ENCODE data around the gene MAB21L1.

The MAB21L1 gene

GRCh38 chr13:35479038-35479492 lies 2.6 kb upstream of the MAB21L1 start:
- DNase-seq, result no peak

DNA sequence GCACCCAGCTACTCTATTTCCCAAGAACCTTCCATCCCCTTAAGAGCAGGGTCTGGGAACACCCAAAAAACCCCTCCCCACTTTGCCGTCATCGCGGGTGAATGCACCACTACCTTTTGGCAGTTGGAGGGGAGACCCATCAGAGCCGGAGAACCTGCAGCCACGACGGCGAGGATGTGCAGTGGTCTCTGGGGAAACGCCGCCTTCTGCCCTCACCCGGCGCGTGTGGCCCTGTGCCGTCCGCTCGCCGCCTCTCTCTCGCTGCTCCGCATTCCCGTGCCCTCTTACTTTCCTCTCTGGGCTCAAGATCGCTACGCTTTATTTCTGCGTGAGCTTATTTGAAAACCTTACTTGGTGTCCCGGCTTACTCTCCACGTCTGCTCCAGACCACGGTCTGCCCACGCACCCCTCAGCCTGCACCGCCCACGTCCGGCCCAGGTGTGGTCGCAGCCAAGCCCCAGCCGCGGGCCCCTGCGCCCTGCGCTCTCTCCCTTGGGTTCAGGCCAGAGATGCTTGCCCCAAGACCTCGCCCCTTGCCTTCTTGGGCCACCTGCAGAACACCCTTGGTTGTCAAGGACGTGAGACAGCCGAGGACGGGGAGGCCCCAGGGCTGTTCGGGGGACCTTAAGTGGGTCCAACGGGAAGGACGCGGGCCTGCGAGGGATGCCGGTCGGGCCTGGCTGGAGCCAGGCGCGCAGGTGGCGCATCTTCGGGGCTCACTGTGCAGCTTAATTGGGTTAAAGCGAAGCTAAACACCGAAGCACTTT lies 2.0 kb upstream of the MAB21L1 start:
- no peak for DNase-seq

GRCh38 chr13:35477386-35477946 lies 977 bp upstream of the MAB21L1 start:
- DNase-seq, result no peak

GRCh38 chr13:35475212-35475959 lies 1.1 kb downstream of the MAB21L1 start:
- no peak for DNase-seq

- DNase-seq, result no peak
Measured at GRCh38 chr13:35474496-35475211, 1.8 kb downstream of the MAB21L1 start.

GRCh38 chr13:35473802-35474201 lies 2.7 kb downstream of the MAB21L1 start:
- DNase-seq, result no peak

- no peak for DNase-seq
Measured at GRCh38 chr13:35473206-35473775, 3.2 kb downstream of the MAB21L1 start.

DNA sequence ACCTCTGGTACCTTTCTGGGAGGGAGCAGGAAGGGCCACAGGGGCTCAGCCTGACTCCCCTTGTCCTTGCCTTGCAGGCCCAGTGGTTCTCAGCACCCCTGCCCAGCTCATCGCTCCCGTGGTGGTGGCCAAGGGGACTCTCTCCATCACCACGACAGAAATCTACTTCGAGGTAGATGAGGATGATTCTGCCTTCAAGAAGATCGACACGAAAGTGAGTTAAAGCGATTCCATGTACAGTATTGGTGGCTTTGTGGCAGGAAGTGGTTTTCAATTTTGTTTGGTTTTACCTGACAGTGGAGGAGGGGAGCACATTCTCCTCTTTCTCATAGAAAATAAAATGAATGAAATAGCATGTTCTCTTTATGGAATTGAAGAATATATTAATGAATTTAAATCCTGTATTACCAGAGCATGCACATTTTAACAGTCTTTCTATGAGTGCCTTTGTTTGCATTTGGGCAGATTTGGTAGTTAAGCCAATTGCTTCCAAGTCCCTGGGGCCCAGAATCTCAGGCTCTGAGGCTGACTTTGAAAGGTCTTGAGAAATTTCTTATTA lies 4.1 kb downstream of the MAB21L1 start:
- DNase-seq, result no peak

- DNase-seq, result no peak
Measured at GRCh38 chr13:35471706-35472322, 4.7 kb downstream of the MAB21L1 start.

GRCh38 chr13:35470671-35471661 lies 5.5 kb downstream of the MAB21L1 start:
- no peak for DNase-seq

DNA sequence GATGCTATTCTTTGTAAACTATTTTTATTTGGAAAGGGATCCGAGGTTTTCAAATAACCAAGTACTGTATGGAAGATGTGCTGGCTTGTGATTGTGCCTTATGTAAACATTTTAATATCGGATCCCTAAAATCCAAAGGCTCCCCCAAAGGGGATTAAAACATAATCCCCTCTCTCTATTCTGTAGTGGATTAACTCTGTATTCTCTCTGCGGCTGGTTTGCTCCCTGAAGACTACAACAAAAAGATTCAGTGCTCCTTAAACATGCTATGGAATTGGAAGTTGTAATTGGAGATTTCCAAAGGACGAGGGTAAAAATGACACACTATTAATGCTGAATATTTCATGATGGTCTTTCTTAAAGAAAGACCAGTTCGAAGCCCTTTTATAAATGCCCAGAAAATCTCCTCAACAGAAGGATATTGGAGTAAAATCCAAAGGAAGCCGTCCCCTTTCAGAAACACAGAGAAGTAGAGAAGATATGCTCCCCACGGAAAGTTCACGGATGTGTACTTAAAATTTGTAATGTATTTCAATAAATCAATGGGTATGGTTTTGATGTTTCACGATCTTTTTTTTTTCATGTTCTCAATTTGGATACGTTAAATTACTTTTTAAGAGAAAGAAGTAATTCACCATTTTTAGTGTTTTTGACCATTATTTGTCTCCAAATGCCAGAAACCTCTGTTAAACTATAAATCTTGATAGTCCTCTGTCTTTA lies 6.5 kb downstream of the MAB21L1 start:
- DNase-seq, result no peak

DNA sequence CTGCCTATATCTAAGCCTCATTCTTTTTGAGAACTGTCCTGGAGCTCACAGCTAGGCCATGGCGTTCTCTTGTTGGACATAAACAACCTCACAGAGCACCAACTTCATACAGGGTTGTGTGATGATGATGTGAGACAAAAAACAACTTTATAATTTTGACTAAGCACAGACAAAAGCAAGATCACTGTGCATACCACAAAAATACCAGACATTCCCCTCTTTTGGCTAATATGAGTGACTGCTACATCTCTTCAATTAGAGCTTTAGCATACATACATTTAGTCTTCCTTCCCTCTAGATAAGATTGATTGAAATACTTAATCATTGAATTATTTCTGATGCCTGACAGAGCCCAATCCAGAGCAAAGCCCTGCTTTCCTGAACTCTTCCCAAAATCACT lies 8.3 kb downstream of the MAB21L1 start:
- DNase-seq, result no peak

- DNase-seq, result no peak
Measured at GRCh38 chr13:35465371-35465770, 11.1 kb downstream of the MAB21L1 start.

DNA sequence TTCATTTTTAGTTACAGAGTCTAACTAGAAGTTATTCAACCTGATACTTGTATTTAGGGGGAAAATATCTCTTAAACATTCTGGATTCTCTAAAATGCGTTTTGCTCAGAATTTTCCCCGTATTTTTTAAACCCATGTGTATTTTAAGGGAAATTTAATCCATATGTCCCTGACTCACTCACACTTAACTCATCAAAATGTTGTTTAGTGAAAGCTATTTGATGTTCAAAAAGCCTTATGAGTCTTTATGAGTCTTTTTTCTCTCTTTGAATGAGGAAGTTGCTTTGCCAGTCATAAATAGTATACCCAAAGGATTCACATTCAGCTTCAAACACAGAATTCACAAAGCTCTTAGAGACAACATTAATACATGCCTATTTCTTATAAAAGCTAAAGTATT lies 16.4 kb downstream of the MAB21L1 start:
- DNase-seq, result no peak

- no peak for DNase-seq
Measured at GRCh38 chr13:35457258-35457657, 19.2 kb downstream of the MAB21L1 start.

- DNase-seq, result no peak
Measured at GRCh38 chr13:35455022-35455421, 21.5 kb downstream of the MAB21L1 start.

DNA sequence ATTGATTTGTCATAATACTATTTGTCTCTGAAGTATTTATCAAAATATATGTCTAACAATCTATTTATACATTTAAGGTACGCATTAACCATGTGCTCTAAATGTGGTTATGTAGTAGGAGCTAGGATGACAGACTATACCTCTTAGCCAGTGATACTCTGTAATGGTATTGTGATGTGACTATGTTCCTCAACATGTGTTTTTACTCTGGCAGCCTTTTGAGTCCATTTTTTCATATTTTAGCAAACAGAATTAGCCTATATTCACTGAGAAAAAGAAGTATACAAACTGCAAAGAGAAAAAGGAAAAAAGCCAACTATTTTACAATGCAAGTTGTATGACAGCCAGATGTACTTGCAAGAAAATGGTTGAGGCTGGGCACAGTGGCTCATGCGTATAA lies 26.7 kb downstream of the MAB21L1 start:
- no peak for DNase-seq

DNA sequence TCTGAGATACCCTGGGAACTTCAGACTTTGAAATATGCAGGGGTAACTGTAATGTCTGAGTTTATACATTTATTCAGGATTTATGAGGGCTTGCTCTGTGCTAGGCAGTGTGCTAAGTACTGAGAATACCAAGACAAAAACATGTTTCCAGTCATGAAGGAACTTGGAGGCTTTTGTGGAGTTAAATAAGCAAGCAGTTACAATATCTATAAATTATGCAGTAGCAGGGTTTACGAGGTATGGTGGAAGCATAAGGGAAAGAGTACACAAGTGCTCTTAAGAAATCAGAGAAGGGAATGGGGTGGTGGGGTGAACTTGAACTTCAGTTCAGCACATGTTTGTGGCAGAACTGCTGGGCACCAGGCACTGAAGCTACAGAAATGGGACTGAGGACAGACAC lies 28.0 kb downstream of the MAB21L1 start:
- no peak for DNase-seq

Measured in NCI-H446 (cell line).